GM12874 (cell line): ENCODE data around the gene GIMAP8.

ENCODE experiments used
- TF ChIP-seq, protein P1 (sequence below): IDR thresholded peaks from 2 replicates; pipeline ENCODE4 v1.5.1; 2011; ENCODE audit warnings: low read depth, mild to moderate bottlenecking, control low read depth, low read length, moderate library complexity; ENCODE audit not compliant: insufficient read depth

Gene GIMAP8

GRCh38 chr7:150462413-150462812 lies 12.0 kb downstream of the GIMAP8 start:
- TF ChIP-seq, protein P1, sequence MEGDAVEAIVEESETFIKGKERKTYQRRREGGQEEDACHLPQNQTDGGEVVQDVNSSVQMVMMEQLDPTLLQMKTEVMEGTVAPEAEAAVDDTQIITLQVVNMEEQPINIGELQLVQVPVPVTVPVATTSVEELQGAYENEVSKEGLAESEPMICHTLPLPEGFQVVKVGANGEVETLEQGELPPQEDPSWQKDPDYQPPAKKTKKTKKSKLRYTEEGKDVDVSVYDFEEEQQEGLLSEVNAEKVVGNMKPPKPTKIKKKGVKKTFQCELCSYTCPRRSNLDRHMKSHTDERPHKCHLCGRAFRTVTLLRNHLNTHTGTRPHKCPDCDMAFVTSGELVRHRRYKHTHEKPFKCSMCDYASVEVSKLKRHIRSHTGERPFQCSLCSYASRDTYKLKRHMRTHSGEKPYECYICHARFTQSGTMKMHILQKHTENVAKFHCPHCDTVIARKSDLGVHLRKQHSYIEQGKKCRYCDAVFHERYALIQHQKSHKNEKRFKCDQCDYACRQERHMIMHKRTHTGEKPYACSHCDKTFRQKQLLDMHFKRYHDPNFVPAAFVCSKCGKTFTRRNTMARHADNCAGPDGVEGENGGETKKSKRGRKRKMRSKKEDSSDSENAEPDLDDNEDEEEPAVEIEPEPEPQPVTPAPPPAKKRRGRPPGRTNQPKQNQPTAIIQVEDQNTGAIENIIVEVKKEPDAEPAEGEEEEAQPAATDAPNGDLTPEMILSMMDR = no peak

- TF ChIP-seq, protein P1 = no peak
Observed at GRCh38 chr7:150463461-150463860, 13.0 kb downstream of the GIMAP8 start.

DNA sequence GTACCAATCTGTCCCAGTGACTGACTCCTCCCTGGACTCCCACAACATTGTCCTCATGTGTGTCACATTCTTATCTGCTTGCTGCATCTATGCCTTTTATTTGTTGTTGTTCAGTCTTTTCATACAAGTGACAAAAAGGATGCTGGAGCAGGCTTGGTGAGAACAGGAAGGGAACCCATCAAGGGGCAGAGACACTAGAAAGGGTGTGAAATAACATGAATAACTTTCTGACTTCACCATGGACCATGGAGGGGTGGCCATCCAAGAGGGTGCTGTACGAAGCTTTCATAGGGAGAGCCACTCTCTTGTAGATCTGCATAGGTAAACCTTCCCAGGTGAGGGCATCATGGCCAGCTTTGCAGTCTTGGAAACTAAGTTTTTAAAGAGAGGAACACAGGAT lies 14.5 kb downstream of the GIMAP8 start:
- TF ChIP-seq, protein P1 = no peak

GRCh38 chr7:150465414-150465813 lies 15.0 kb downstream of the GIMAP8 start:
- TF ChIP-seq, protein P1 = no peak

DNA sequence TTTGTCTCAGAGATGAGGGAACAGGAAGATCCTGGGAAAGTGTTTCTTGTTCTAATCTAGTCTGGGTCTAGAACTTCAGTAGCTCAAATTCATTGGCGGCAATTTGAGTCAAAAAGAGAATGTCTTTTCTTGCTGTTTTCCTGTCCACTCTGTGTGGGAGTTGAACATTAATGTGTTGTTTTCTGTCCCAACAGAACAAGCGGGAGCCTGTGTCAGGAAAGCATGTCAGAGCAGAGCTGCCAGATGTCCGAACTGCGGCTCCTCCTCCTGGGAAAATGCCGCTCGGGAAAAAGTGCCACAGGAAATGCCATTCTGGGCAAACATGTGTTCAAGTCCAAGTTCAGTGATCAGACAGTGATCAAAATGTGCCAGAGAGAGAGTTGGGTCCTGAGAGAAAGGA lies 16.0 kb downstream of the GIMAP8 start:
- TF ChIP-seq, protein P1 = no peak

DNA sequence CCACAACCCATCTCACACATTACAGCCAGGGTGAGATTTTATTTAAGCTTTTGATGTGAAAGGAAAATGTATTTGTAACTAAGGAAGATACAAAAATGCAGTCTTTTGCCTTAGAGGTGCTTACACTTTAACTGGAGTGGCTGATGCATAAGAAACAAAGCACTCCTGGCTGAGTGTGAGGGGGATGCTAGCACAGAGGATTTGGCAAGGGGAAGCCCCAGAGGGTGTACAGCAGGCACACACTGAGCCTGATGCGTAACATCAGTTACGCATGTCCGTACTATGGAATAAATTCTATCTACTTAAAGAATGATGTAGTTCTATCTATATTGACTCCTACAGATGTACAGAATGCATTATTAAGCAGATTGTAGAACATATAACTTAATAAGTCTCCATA lies 17.8 kb downstream of the GIMAP8 start:
- TF ChIP-seq, protein P1 = no peak

- TF ChIP-seq, protein P1 = no peak
Observed at GRCh38 chr7:150471886-150472285, 21.5 kb downstream of the GIMAP8 start.

DNA sequence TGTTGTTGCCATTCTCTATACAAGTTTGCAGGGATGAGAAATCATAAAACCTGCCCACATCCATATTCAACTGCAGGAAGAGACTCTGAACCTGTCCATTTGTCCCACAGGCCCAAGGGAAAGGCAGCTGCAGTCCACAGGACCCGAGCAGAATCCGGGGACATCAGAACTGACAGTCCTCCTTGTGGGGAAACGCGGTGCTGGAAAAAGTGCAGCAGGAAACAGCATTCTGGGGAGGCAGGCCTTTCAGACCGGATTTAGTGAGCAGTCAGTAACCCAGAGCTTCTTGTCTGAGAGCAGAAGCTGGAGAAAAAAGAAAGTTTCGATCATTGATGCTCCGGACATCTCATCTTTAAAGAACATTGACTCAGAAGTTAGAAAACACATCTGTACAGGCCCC lies 23.5 kb downstream of the GIMAP8 start:
- TF ChIP-seq, protein P1 = no peak
